CD4-positive, alpha-beta T cell treated with Interleukin-17A for 4 hours (primary cell): ENCODE results near the gene MAP3K7CL.

Experiments
- DNase-seq: peaks from one replicate; pipeline ENCODE4 v3.0.0-alpha.2; 2020; ENCODE audit warnings: mixed read lengths

Gene MAP3K7CL

GRCh38 chr21:29172282-29172681 lies 41.8 kb downstream of the MAP3K7CL start:
- no peak for DNase-seq

GRCh38 chr21:29174607-29175013 lies 44.2 kb downstream of the MAP3K7CL start:
- no peak for DNase-seq

- DNase-seq = no peak
Observed at GRCh38 chr21:29175408-29176134, 45.1 kb downstream of the MAP3K7CL start.

- no peak for DNase-seq
Observed at GRCh38 chr21:29176471-29177120, 46.2 kb downstream of the MAP3K7CL start.

GRCh38 chr21:29177800-29178199 lies 47.4 kb downstream of the MAP3K7CL start:
- no peak for DNase-seq

GRCh38 chr21:29178926-29179325 lies 48.5 kb downstream of the MAP3K7CL start:
- DNase-seq = no peak

GRCh38 chr21:29179503-29179902 lies 49.1 kb downstream of the MAP3K7CL start:
- DNase-seq = no peak

- no peak for DNase-seq
Observed at GRCh38 chr21:29181799-29182470, 51.5 kb downstream of the MAP3K7CL start.

GRCh38 chr21:29182691-29183092 lies 52.2 kb downstream of the MAP3K7CL start:
- no peak for DNase-seq

- no peak for DNase-seq
Observed at GRCh38 chr21:29184037-29184436, 53.6 kb downstream of the MAP3K7CL start.

GRCh38 chr21:29185172-29185571 lies 54.7 kb downstream of the MAP3K7CL start:
- DNase-seq = no peak

GRCh38 chr21:29185633-29186032 lies 55.2 kb downstream of the MAP3K7CL start:
- no peak for DNase-seq

- no peak for DNase-seq
Observed at GRCh38 chr21:29186246-29186645, 55.8 kb downstream of the MAP3K7CL start.

GRCh38 chr21:29187944-29188343 lies 57.5 kb downstream of the MAP3K7CL start:
- no peak for DNase-seq

GRCh38 chr21:29189353-29189752 lies 58.9 kb downstream of the MAP3K7CL start:
- DNase-seq = no peak

GRCh38 chr21:29190923-29191331 lies 60.5 kb downstream of the MAP3K7CL start:
- no peak for DNase-seq

GRCh38 chr21:29193072-29193471 lies 62.6 kb downstream of the MAP3K7CL start:
- DNase-seq = no peak

- DNase-seq = no peak
Observed at GRCh38 chr21:29193901-29194300, 63.5 kb downstream of the MAP3K7CL start.

- no peak for DNase-seq
Observed at GRCh38 chr21:29194342-29194741, 63.9 kb downstream of the MAP3K7CL start.

GRCh38 chr21:29194847-29195246 lies 64.4 kb downstream of the MAP3K7CL start:
- DNase-seq = no peak

- DNase-seq = peak; percentile 69
Observed at GRCh38 chr21:29195981-29196669, 65.7 kb downstream of the MAP3K7CL start.

- DNase-seq = no peak
Observed at GRCh38 chr21:29196670-29197191, 66.3 kb downstream of the MAP3K7CL start.

GRCh38 chr21:29201186-29201585 lies 70.7 kb downstream of the MAP3K7CL start:
- no peak for DNase-seq
